Coronary artery (tissue), 2 donors: ENCODE data around the gene FBXL16.

Source experiments
- DNase-seq: peaks from one replicate; pipeline ENCODE4 v3.0.0-alpha.2; 2017; ENCODE audit warnings: low spot score
- H3K27ac ChIP-seq, 2 donors: fragments of 200-600 bp; sonication (generic); one replicate each; pipeline ENCODE4 v1.5.1; 2016 to 2019
- H3K4me3 ChIP-seq: fragments of 200-600 bp; sonication (generic); 2 replicates; pipeline ENCODE4 v1.5.1; 2016; ENCODE audit warnings: mild to moderate bottlenecking, moderate library complexity
- TF ChIP-seq, protein P1 (sequence below): fragments of 200-600 bp; sonication (generic); IDR thresholded peaks from one replicate; pipeline ENCODE4 v1.5.1; 2019; ENCODE audit warnings: antibody characterized with exemption

The FBXL16 gene

DNA sequence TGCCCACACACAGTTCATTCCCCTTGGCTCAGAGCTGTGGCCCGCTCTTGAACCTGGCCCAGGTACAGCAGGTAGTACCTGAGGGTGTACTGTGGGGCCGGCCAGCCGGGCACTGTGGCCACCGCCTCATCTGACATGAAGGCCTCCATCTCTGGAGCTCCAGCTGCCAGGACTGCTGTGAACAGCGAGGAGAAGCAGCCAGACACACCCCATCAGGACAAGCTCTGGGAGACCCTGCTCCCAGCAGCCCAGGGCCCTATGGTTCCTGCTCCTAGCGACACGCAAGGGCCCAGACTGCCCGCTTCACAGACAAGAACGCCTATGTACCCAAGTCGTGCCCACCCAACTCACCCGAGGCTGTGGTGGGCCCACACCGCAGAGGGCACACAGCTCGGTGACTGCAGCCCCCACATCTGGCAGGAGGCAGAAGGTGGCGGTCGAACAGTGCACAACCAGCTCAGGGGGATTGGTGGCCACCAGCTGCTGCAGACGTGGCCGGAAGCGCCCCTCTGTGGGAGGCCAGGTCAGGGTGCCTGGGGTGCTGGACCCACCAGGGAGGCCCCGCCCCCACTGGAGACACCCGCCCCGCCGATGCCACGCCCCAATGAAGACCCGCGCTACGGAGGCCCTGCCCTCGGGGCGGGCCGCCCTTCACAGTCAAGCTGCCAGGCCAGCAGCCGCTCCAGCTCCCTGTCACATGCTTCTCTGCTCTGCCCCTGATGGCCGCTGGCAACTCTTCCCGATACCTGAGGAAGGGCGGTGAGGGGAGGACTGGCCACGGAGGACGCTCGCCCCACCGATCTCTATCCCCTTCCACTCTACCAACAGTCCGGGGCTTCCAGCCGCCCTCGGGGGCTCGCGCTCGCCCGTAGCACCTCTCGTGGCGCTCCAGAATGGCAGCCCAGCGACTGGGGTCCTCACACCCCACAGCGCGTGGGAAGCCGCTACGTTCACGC, 26.5 kb downstream of the FBXL16 start:
- no peak for DNase-seq
- TF ChIP-seq, protein P1, sequence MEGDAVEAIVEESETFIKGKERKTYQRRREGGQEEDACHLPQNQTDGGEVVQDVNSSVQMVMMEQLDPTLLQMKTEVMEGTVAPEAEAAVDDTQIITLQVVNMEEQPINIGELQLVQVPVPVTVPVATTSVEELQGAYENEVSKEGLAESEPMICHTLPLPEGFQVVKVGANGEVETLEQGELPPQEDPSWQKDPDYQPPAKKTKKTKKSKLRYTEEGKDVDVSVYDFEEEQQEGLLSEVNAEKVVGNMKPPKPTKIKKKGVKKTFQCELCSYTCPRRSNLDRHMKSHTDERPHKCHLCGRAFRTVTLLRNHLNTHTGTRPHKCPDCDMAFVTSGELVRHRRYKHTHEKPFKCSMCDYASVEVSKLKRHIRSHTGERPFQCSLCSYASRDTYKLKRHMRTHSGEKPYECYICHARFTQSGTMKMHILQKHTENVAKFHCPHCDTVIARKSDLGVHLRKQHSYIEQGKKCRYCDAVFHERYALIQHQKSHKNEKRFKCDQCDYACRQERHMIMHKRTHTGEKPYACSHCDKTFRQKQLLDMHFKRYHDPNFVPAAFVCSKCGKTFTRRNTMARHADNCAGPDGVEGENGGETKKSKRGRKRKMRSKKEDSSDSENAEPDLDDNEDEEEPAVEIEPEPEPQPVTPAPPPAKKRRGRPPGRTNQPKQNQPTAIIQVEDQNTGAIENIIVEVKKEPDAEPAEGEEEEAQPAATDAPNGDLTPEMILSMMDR = no peak
- peak overlapping the region; percentile 97 for H3K4me3 ChIP-seq
- H3K27ac ChIP-seq = peak overlapping the region; percentile 49 to 98

DNA sequence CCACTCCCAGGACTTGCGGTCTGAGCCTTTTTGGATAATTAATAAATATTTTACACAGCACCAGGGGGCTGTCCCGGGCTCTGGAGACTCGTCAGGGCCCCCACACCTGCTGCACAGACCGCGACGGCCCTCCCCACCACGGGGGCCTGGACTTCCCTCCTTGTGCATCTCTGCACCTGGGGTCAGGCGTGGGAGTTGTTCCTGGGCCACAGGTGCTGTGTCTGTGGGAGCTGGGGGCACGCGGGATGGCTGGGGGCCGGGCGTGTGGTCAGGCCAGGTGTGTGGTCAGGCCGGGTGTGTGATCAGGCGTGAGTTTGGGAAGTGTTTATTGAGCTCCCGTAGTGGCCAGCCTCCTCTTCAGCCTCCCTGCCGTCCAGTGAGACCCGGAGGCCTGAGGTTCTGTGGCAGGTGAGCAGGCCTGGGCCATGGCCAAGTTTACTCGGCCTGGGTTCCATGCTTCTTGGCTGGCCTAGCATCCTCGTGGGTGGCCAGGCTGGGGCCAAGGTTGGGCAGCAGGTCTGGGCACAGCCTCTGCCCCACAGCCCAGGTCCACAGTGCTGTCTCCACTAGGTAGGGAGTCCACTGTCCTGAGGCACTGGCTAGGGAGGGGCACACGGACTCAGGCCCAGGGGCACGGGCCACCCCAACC, 27.3 kb downstream of the FBXL16 start:
- TF ChIP-seq, protein P1 = no peak
- DNase-seq = no peak
- Histone ChIP-seq H3K27ac (no peak overlapping the region), H3K4me3 (no peak overlapping the region)

DNA sequence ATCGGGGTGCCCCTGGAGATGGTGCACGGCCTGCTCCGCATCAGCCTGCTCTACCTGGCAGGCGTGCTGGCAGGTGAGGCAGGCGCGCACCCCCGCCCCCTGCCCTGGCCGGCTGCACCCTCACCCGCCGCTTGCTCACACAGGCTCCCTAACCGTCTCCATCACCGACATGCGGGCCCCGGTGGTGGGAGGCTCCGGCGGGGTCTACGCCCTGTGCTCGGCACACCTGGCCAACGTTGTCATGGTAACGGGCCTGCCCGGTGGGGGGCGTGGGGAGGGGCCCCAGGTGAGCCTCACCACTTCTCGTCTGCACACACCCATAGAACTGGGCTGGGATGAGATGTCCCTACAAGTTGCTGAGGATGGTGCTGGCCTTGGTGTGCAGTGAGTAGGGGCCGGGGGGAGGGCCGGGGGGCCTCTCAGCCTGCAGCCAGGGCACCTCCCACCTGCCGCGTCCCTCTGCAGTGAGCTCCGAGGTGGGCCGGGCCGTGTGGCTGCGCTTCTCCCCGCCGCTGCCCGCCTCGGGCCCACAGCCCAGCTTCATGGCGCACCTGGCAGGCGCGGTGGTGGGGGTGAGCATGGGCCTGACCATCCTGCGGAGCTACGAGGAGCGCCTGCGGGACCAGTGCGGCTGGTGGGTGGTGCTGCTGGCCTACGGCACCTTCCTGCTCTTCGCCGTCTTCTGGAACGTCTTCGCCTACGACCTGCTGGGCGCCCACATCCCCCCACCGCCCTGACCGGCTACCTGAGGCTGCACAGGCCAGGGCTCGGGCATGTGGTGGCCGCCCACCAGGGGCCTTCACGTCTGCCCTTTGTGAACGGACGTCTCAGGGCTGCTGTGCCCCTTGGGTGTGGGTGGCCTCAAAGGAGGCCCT, 28.0 kb downstream of the FBXL16 start:
- Histone ChIP-seq H3K4me3 (no peak overlapping the region), H3K27ac (no peak overlapping the region)
- TF ChIP-seq, protein P1 = no peak
- DNase-seq = no peak

DNA sequence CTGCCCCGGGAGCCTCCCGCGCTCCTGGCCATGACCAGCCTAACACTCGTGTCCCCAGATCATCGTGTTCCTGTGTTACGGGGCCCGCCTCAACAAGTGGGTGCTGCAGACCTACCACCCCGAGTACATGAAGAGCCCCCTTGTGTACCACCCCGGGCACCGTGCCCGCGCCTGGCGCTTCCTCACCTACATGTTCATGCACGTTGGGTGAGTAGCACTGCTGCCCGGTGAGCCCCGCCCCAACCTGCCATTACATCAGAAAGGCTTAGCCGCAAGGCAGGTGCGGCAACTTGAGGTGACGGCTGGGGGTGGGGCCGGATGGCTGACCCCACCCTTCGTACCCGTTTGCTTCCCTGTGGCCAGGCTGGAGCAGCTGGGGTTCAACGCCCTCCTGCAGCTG, 28.7 kb downstream of the FBXL16 start:
- no peak overlapping the region for H3K27ac ChIP-seq
- no peak for DNase-seq
- no peak overlapping the region for H3K4me3 ChIP-seq
- TF ChIP-seq, protein P1 = no peak

DNA sequence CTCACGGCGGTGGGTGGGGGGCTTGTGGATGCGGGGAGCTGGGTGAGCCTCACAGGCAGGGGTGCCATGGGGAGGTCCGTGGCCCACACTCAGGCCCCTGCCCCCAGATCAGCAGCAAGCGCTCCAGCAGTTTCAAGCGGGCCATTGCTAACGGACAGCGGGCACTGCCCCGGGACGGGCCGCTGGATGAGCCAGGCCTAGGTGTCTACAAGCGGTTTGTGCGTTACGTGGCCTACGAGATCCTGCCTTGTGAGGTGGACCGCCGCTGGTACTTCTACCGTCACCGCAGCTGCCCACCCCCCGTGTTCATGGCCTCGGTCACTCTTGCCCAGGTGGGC, 29.1 kb downstream of the FBXL16 start:
- peak overlapping the region in 1 of 2 donors; percentile 16 for H3K27ac ChIP-seq
- TF ChIP-seq, protein P1 = no peak
- DNase-seq = no peak
- no peak overlapping the region for H3K4me3 ChIP-seq

DNA sequence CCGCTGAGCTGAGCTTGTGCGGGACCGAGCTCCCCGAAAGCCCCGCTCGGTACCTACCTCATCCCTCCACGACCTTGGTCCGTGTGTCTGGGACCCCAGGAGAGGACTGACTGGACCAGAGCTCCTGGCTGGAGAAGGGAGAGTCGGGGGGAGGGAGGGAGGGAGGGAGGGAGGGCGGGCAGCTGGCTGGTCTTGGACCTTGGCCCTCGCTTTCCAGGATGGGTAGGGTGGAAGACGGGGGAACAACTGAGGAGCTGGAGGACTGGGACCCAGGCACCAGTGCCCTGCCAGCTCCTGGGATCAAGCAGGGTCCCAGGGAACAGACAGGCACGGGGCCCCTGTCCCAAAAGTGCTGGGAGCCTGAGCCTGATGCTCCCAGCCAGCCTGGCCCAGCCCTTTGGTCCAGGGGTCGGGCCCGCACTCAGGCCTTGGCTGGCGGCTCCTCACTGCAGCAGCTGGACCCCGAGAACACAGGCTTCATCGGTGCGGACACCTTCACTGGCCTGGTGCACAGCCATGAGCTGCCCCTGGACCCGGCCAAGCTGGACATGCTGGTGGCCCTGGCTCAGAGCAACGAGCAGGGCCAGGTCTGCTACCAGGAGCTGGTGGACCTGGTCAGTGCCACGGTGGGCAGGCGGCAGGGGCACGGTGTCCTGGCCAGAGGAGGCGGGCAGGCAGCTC, 29.6 kb downstream of the FBXL16 start:
- peak overlapping the region; percentile 67 for H3K4me3 ChIP-seq
- peak overlapping the region in 1 of 2 donors; percentile 61 for H3K27ac ChIP-seq
- no peak for DNase-seq
- TF ChIP-seq, protein P1 = no peak
